Upper lobe of left lung (tissue), 6 donors: Measurements from ENCODE around the gene IL23R. TPM values are rescaled to one million over a fixed set of nuclear protein-coding genes. Genes with fewer than 3 reads are reported as not detected.
"Not testable (repeated sequence)": the region's sequence is repeated elsewhere in the genome, so short reads cannot be mapped to it uniquely, and the experiment has no call there.

ENCODE experiments used
- ATAC-seq, 2 donors: fragments of 200-7000 bp; cut with Tn5 transposase; one replicate each; pipeline ENCODE4 v1.9.1; 2022; ENCODE audit warnings: mild to moderate bottlenecking in 2 of 2, moderate library complexity in 2 of 2; ENCODE audit not compliant: low FRiP score in 2 of 2
- DNase-seq, 2 donors: peaks; one replicate each; pipeline ENCODE4 v3.0.0-alpha.2; 2019 to 2020
- H3K27ac ChIP-seq, 4 donors: fragments of 200-600 bp; sonication (generic); one replicate each; pipeline ENCODE4 v1.5.1; 2016 to 2019
- H3K27me3 ChIP-seq, 4 donors: fragments of 200-600 bp; sonication (generic); one replicate each; pipeline ENCODE4 v1.5.1; 2017 to 2019
- H3K36me3 ChIP-seq, 4 donors: fragments of 200-600 bp; sonication (generic); one replicate each; pipeline ENCODE4 v1.5.1; 2016 to 2019
- H3K4me1 ChIP-seq, 4 donors: fragments of 200-600 bp; sonication (generic); one replicate each; pipeline ENCODE4 v1.5.1; 2018 to 2019
- H3K4me3 ChIP-seq, 4 donors: fragments of 200-600 bp; sonication (generic); one replicate each; pipeline ENCODE4 v1.5.1; 2017 to 2019; ENCODE audit warnings: mild to moderate bottlenecking in 2 of 4, moderate library complexity in 1 of 4
- H3K9me3 ChIP-seq, 4 donors: fragments of 200-600 bp; sonication (generic); one replicate each; pipeline ENCODE4 v1.5.1; 2018 to 2019
- CTCF ChIP-seq, 6 experiments: fragments of 450-650 bp in 4 of 6; fragments of 200-600 bp in 2 of 6; sonication (generic) in 2 of 6; IDR thresholded peaks; one replicate each; pipeline ENCODE4 v1.5.1; 2016 to 2019; ENCODE audit warnings: antibody characterized with exemption in 6 of 6
- EP300 ChIP-seq, 4 donors: sonication (generic); formaldehyde crosslinking; IDR thresholded peaks; one replicate each; pipeline ENCODE4 v1.5.1; 2017; ENCODE audit warnings: antibody characterized with exemption in 4 of 4, control low read depth in 2 of 4
- POLR2A ChIP-seq, 4 donors: fragments of 450-650 bp; IDR thresholded peaks; one replicate each; pipeline ENCODE4 v1.5.1; 2016 to 2017; ENCODE audit warnings: antibody characterized with exemption in 4 of 4, mild to moderate bottlenecking in 2 of 4
- POLR2AphosphoS5 ChIP-seq, 2 donors: sonication (generic); formaldehyde crosslinking; IDR thresholded peaks; one replicate each; pipeline ENCODE4 v1.5.1; 2017; ENCODE audit warnings: antibody characterized with exemption in 2 of 2
- WGBS, 2 donors: methylation state at CpG; one replicate each; pipeline ENCODE4 v1.1.5; 2017 to 2018; 5-methylcytosine and 5-hydroxymethylcytosine counted together
- total RNA-seq, 6 donors: library from RNA; depleted of rRNA in 4 of 6; stranded (reverse); fragments of >200 nt in 4 of 6; gene quantifications; one replicate each; pipeline versions ENCODE4 v1.1.0 to v1.2.1, GENCODE V29; 2016 to 2021
- donor health status: DM: no; HTN: no; CAD: no; lungs with moderate emphysema.
- donor health status: DM: no; HTN: yes; CAD: no; lungs with severe emphysema.

The IL23R gene
- total RNA-seq, 6 donors from 2014 or later: 0.29 to 0.79 (median 0.37) TPM; not detected in 2

GRCh38 chr1:67194209-67194863 is 28.1 kb downstream of the IL23R start:
- ATAC-seq (no peak), DNase-seq (no peak)
- TF ChIP-seq EP300 (IDR thresholded peaks at IDR 0.05) (no peak), POLR2A (IDR thresholded peaks at IDR 0.05) (no peak), POLR2AphosphoS5 (IDR thresholded peaks at IDR 0.05) (no peak), CTCF (IDR thresholded peaks at IDR 0.05) (no peak)
- Histone ChIP-seq H3K27me3 (no peaks in the 10 kb centered on the region), H3K4me3 (no peak overlapping the region), H3K27ac (no peak overlapping the region), H3K9me3 (no peaks in the 10 kb centered on the region), H3K36me3 (no peaks in the 10 kb centered on the region), H3K4me1 (no peaks in the 10 kb centered on the region)
- 79 to 88% methylated on average over 2 of the region's 2 CpGs for WGBS, 2 donors

DNA sequence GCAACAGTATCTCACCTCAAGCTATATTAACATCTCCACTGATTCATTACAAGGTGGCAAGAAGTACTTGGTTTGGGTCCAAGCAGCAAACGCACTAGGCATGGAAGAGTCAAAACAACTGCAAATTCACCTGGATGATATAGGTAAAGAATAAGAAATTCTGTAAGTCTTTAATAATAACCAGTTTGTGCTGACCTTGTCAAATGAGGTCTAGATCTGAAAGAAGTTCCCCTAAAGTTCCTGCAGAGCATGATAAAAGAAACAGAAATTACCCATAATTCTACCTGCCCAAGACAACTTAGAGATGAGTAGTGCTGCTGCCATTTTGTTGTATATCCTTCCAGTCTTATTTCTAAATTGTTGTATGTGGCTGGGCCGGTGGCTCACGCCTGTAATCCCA is 34.5 kb downstream of the IL23R start:
- H3K27me3 ChIP-seq: no peaks in the 10 kb centered on the region
- DNase-seq (no peak), ATAC-seq (no peak)
- WGBS, 2 donors: 94 to 100% methylated on average over 3 of the region's 3 CpGs
- H3K9me3 ChIP-seq: no peaks in the 10 kb centered on the region
- H3K4me3 ChIP-seq: no peak overlapping the region
- H3K27ac ChIP-seq: no peak overlapping the region
- TF ChIP-seq EP300 (IDR thresholded peaks at IDR 0.05) (no peak), CTCF (IDR thresholded peaks at IDR 0.05) (no peak), POLR2A (IDR thresholded peaks at IDR 0.05) (no peak), POLR2AphosphoS5 (IDR thresholded peaks at IDR 0.05) (no peak)
- no peaks in the 10 kb centered on the region for H3K36me3 ChIP-seq
- H3K4me1 ChIP-seq: no peaks in the 10 kb centered on the region

DNA sequence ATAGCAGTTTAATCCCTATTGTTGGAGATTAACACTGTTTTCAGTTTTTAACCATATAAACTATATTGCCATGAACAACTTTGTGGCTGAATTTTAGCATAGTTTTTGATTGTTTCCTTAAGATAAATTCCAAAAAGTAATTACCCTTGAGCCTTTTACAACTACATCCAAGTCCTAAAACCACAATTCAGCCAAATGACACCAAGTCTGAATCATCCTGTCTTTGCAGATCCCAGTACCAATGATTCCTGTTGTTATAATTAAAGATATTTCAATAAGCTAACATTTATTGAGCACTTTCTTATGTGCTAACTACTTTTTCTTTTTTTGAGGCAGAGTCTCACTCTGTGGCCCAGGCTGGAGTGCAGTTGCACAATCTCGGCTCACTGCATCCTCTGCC is 35.6 kb downstream of the IL23R start:
- TF ChIP-seq POLR2AphosphoS5 (IDR thresholded peaks at IDR 0.05) (no peak), EP300 (IDR thresholded peaks at IDR 0.05) (no peak), POLR2A (IDR thresholded peaks at IDR 0.05) (no peak), CTCF (IDR thresholded peaks at IDR 0.05) (no peak)
- no peaks in the 10 kb centered on the region for H3K9me3 ChIP-seq
- no peak overlapping the region for H3K27ac ChIP-seq
- 91% methylated on average over 1 of the region's 1 CpG for WGBS, 2 donors
- no peaks in the 10 kb centered on the region for H3K4me1 ChIP-seq
- H3K4me3 ChIP-seq: no peak overlapping the region
- H3K27me3 ChIP-seq: no peaks in the 10 kb centered on the region
- H3K36me3 ChIP-seq: no peaks in the 10 kb centered on the region
- no peak for DNase-seq
- no peak for ATAC-seq

DNA sequence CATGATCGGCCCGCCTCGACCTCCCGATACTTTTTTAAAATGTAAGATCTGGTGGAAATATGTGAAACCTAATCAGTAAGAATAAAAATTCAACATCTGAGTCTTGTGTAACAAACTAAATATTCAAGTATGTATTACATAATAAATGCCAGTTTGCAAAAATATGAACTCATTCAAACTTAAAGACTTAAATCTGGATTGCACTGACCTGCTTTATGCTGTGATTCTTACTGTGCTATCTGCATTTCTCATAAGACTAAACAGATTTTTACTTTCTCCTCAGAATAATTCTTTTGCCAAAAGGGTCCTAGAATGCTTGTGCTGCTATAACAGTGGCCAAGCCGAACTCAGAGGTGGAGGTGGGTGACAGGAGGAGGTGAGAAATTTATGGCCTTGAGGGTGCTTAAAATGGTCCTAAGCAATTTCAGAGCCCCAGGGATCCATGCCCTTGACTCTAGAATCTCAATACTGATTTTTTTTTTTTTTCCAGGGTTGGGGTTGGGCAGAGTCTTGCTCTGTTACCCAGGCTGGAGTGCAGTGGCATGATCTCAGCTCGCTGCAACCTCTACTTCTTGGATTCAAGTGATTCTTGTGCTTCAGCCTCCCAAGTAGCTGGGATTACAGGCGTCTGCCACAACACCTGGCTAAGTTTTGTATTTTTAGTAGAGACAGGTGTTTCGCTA is 38.2 kb downstream of the IL23R start:
- TF ChIP-seq POLR2A (IDR thresholded peaks at IDR 0.05) (no peak), CTCF (IDR thresholded peaks at IDR 0.05) (no peak), POLR2AphosphoS5 (IDR thresholded peaks at IDR 0.05) (no peak), EP300 (IDR thresholded peaks at IDR 0.05) (no peak)
- Histone ChIP-seq H3K36me3 (no peaks in the 10 kb centered on the region), H3K27ac (no peak overlapping the region), H3K4me1 (no peaks in the 10 kb centered on the region), H3K27me3 (no peaks in the 10 kb centered on the region), H3K9me3 (no peaks in the 10 kb centered on the region), H3K4me3 (no peak overlapping the region)
- no peak for DNase-seq
- ATAC-seq: no peak
- WGBS, 2 donors: 67 to 82% methylated on average over 8 of the region's 8 CpGs

GRCh38 chr1:67207398-67207797 is 41.1 kb downstream of the IL23R start:
- not testable (repeated sequence) for H3K4me3 ChIP-seq, H3K36me3 ChIP-seq, ATAC-seq, H3K9me3 ChIP-seq, H3K27me3 ChIP-seq, H3K4me1 ChIP-seq, DNase-seq, H3K27ac ChIP-seq
- 91 to 92% methylated on average over 5 of the region's 5 CpGs for WGBS, 2 donors
